Neural cell (in vitro differentiated cells): ENCODE measurements around the gene FAM20C.

ENCODE experiments used
- CTCF ChIP-seq: fragments of 450-650 bp; IDR thresholded peaks from 2 replicates; pipeline ENCODE4 v1.5.1; 2014; ENCODE audit warnings: antibody characterized with exemption, mild to moderate bottlenecking, moderate library complexity; ENCODE audit not compliant: poor library complexity, severe bottlenecking
- EZH2 ChIP-seq: fragments of 200-600, 300-800 bp; shearing (Covaris generic), sonication (generic); IDR thresholded peaks from 2 replicates; pipeline ENCODE4 v1.6.1; 2014; ENCODE audit warnings: antibody characterized with exemption, low read length, borderline replicate concordance, mild to moderate bottlenecking; ENCODE audit not compliant: insufficient read depth, poor library complexity, severe bottlenecking
- TAF1 ChIP-seq: IDR thresholded peaks from 2 replicates; pipeline ENCODE4 v1.6.1; 2012; ENCODE audit warnings: low read depth

DNA sequence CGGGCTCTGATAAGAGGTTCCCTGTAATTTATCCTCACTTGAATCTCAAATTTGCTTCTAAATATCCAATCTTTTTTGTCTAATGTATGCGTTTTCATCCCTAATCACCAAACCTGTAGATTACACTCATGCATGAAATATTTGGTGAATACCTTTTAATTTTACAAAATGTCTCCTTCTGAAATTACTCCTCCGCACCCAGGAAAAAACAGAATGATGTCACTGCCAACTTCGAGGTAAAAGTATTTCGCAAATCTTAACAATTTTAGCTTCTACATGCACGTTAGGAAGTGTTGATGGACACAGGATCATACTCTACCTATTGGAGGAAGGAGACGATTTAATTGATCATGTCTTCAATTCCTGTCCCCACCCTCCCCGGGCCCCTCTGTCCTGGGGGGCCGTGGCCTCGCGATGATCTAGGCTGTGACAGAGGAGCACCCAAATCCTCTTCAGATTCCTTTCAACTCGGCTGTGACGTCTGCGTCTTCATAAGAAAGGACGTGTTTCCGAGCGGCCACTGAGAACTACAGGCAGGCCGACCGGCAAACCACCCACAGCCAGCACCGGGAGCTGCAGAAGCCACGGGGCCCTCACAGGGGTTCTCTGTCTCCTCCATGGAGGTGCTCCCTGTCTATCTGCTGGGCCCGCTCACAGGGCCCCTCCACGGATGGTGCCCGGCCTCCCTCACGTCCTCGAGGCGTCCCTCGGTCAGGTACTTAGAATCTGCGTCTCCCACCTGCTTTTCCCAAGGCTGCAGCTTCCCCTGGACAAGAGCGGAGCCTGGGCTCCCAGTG, 8.7 kb upstream of the FAM20C start:
- TF ChIP-seq TAF1 (no peak), CTCF (no peak), EZH2 (no peak)
